Endothelial cell of umbilical vein (primary cell): Measurements from ENCODE around the gene AKR7A3. TPM values are rescaled to one million over a fixed set of nuclear protein-coding genes. Genes with fewer than 3 reads are reported as not detected.

ENCODE experiments used
- BruUV-seq: library from RNA; stranded (reverse); fragments of 400-500 nt; replicated peaks from 2 replicates; lab custom pipeline; 2021; lab: Mats Ljungman, UMichigan
- CTCF ChIA-PET: fragments of 300-600, 350-600 bp; sonication (Branson Sonifier 250); formaldehyde crosslinking; loops from one replicate; lab custom pipeline; 2021; ENCODE audit warnings: antibody characterized with exemption, inconsistent platforms; lab: Charles Lee
- POLR2A ChIA-PET: fragments of 300-600, 350-600 bp; sonication (Branson Sonifier 250); formaldehyde crosslinking; loops from one replicate; lab custom pipeline; 2021; ENCODE audit warnings: antibody characterized with exemption, inconsistent platforms; lab: Charles Lee
- DNase-seq: peaks from one replicate; pipeline ENCODE4 v3.0.0-alpha.2; 2011; ENCODE audit warnings: low read depth, low spot score
- FAIRE-seq: peaks from 2 replicates; lab custom pipeline; 2011; peaks lifted over from hg19 to GRCh38; lab: Jason Lieb, UNC
- H2AFZ ChIP-seq: 2 replicates; pipeline ENCODE4 v1.6.0; 2012; ENCODE audit warnings: low read depth, low read length, control low read depth, inconsistent platforms
- H3K27ac ChIP-seq: 2 replicates; pipeline ENCODE4 v1.5.1; 2011; ENCODE audit warnings: low read depth, mild to moderate bottlenecking, control low read depth, low read length, moderate library complexity; ENCODE audit not compliant: insufficient read depth
- H3K27me3 ChIP-seq, 2 experiments: 2 replicates each; pipeline versions ENCODE4 v1.6.0 to v1.6.1; 2011; ENCODE audit warnings: low read length in 2 of 2, mixed read lengths in 1 of 2; ENCODE audit not compliant: control insufficient read depth in 2 of 2, insufficient read depth in 2 of 2
- H3K36me3 ChIP-seq, 2 experiments: 2 replicates in 1 of 2; 3 replicates in 1 of 2; pipeline ENCODE4 v1.5.1; 2011; ENCODE audit warnings: low read length in 2 of 2, mild to moderate bottlenecking in 1 of 2, moderate library complexity in 1 of 2; ENCODE audit not compliant: control insufficient read depth in 2 of 2, insufficient read depth in 2 of 2; ENCODE audit errors: extremely low read depth in 1 of 2
- H3K4me1 ChIP-seq: 3 replicates; pipeline ENCODE4 v1.5.1; 2011; ENCODE audit warnings: mild to moderate bottlenecking, low read length; ENCODE audit not compliant: control insufficient read depth, insufficient read depth; ENCODE audit errors: extremely low read depth
- H3K4me2 ChIP-seq: 2 replicates; pipeline ENCODE4 v1.6.1; 2011; ENCODE audit warnings: low read length, control low read depth, mixed read lengths; ENCODE audit not compliant: insufficient read depth
- H3K4me3 ChIP-seq, 3 experiments: fragments of 200-600 bp in 1 of 3; sonication (generic), shearing (Covaris generic) in 1 of 3; replicated peaks in 1 of 3; 2 replicates each; pipeline ENCODE4 v1.5.1; 2011 to 2016; ENCODE audit warnings: control low read depth in 3 of 3, low read length in 3 of 3, mild to moderate bottlenecking in 2 of 3, inconsistent platforms in 1 of 3, low read depth in 1 of 3, moderate library complexity in 1 of 3; ENCODE audit not compliant: insufficient read depth in 1 of 3
- H3K79me2 ChIP-seq: 2 replicates; pipeline ENCODE4 v1.6.0; 2012; ENCODE audit warnings: low read length, inconsistent platforms; ENCODE audit not compliant: control insufficient read depth, insufficient read depth
- H3K9ac ChIP-seq: replicated peaks from 2 replicates; pipeline ENCODE3; 2011; ENCODE audit warnings: low read length, control low read depth; ENCODE audit not compliant: insufficient read depth; ENCODE audit errors: extremely low read depth
- H3K9me1 ChIP-seq: replicated peaks from 3 replicates; pipeline ENCODE4 v1.6.0; 2011; ENCODE audit warnings: mild to moderate bottlenecking, low read length; ENCODE audit not compliant: control insufficient read depth, insufficient read depth; ENCODE audit errors: extremely low read depth
- H3K9me3 ChIP-seq: replicated peaks from 2 replicates; pipeline ENCODE4 v1.5.1; 2012; ENCODE audit warnings: low read length, inconsistent platforms; ENCODE audit not compliant: control insufficient read depth, insufficient read depth
- H4K20me1 ChIP-seq: replicated peaks from 2 replicates; pipeline ENCODE3; 2011; ENCODE audit warnings: mild to moderate bottlenecking, low read length; ENCODE audit not compliant: control insufficient read depth, insufficient read depth; ENCODE audit errors: extremely low read depth
- CTCF ChIP-seq, 2 donors: IDR thresholded peaks; 1 replicate in 1 of 2; 2 replicates in 1 of 2; pipeline ENCODE4 v1.5.1; 2011; ENCODE audit warnings: low read length in 2 of 2, mild to moderate bottlenecking in 2 of 2, moderate library complexity in 2 of 2, control low read depth in 1 of 2, inconsistent platforms in 1 of 2, low read depth in 1 of 2; ENCODE audit not compliant: insufficient read depth in 1 of 2; ENCODE audit errors: extremely low read depth in 1 of 2
- EZH2 ChIP-seq: IDR thresholded peaks from 2 replicates; pipeline ENCODE4 v1.6.1; 2012; ENCODE audit warnings: borderline replicate concordance, low read depth, mild to moderate bottlenecking, moderate library complexity, low read length, inconsistent platforms; ENCODE audit not compliant: severe bottlenecking
- FOS ChIP-seq: IDR thresholded peaks from 2 replicates; pipeline ENCODE4 v1.6.1; 2011; ENCODE audit warnings: mild to moderate bottlenecking, low read length, moderate library complexity, borderline replicate concordance; ENCODE audit not compliant: insufficient read depth
- GATA2 ChIP-seq: IDR thresholded peaks from 2 replicates; pipeline ENCODE4 v1.7.0; 2011; ENCODE audit warnings: low read depth, mild to moderate bottlenecking, moderate library complexity, mixed read lengths, low read length; ENCODE audit not compliant: insufficient read length, insufficient read depth
- JUN ChIP-seq: IDR thresholded peaks from 2 replicates; pipeline ENCODE4 v1.6.1; 2011; ENCODE audit warnings: borderline replicate concordance, low read depth; ENCODE audit not compliant: insufficient read length, insufficient read depth
- MAX ChIP-seq: IDR thresholded peaks from 2 replicates; pipeline ENCODE4 v1.6.1; 2011; ENCODE audit not compliant: insufficient read depth, insufficient read length
- MYC ChIP-seq: IDR thresholded peaks from one replicate; pipeline ENCODE4 v1.6.1; 2011; ENCODE audit warnings: mild to moderate bottlenecking, low read depth, low read length
- POLR2A ChIP-seq: IDR thresholded peaks from 2 replicates; pipeline ENCODE4 v1.6.1; 2012; ENCODE audit warnings: low read depth, mild to moderate bottlenecking, control low read depth, low read length
- POLR2AphosphoS5 ChIP-seq: IDR thresholded peaks from 2 replicates; pipeline ENCODE4 v1.6.1; 2012; ENCODE audit warnings: low read depth, mild to moderate bottlenecking, control low read depth, low read length, moderate library complexity; ENCODE audit not compliant: insufficient read depth
- dilution Hi-C: fragments of 300-500 bp; cut with MboI; formaldehyde crosslinking; loops from one replicate; pipeline ENCODE4 v1.15.0; 2019; ENCODE audit warnings: low sequenced_read_pairs; ENCODE audit not compliant: extremely low pct_ligation_motif_present
- intact Hi-C: fragments of 100-400 bp; cut with micrococcal nuclease; formaldehyde crosslinking; loops from one replicate; pipeline ENCODE4 v1.10.0; 2022
- polyA plus RNA-seq, 4 experiments: library from polyadenylated mRNA; depleted of rRNA in 3 of 4; stranded (reverse) in 3 of 4; unstranded in 1 of 4; fragments of >200 nt; gene quantifications; 2 replicates each; pipeline versions ENCODE4 v1.2.1 to v1.2.3, GENCODE V29; 2011 to 2012; ENCODE audit warnings: missing spikeins in 1 of 4
- total RNA-seq: library from RNA; stranded (reverse); gene quantifications from 2 replicates; pipeline ENCODE4 v1.2.3, GENCODE V29; 2021

AKR7A3 gene
- total and polyA plus RNA-seq, 2 donors (not counting 3 experiments of a cell fraction or from before 2014, with no cell fraction given), result 0.49 to 0.50 TPM

GRCh38 chr1:19255288-19255687 lies 33.3 kb downstream of the AKR7A3 start:
- no peak for DNase-seq

More at GRCh38 chr1:19255288-19255687, 33.3 kb downstream of the AKR7A3 start:
- Histone ChIP-seq H3K9me3 (no peaks in the 10 kb centered on the region), H3K27ac (no peak overlapping the region), H3K79me2 (peaks cover 50% of the 10 kb centered on the region), H2AFZ (no peak overlapping the region), H3K4me1 (peaks cover 16% of the 10 kb centered on the region), H3K9me1 (no peaks in the 10 kb centered on the region), H3K36me3 (peaks cover 13 to 27% of the 10 kb centered on the region in 2 experiments), H3K9ac (no peak overlapping the region), H3K4me3 (no peak overlapping the region), H3K27me3 (no peaks in the 10 kb centered on the region), H4K20me1 (no peaks in the 10 kb centered on the region), H3K4me2 (no peak overlapping the region)
- intact Hi-C loops (loop anchor here (10.0 kb wide), 1 partner anchor 340 kb away; a partner anchor contains a TSS), dilution Hi-C loops (no loop called here)
- peak; percentile 8 for FAIRE-seq
- ChIA-PET POLR2A (no interaction called here), CTCF (interaction anchor here (0.7 to 1.6 kb wide), 2 partner anchors 15 to 399 kb away, joined by 3 to 8 read pairs; no protein-coding TSS in a partner anchor)
- BruUV-seq, result no TSS peak
- TF ChIP-seq POLR2A (no peak), FOS (no peak), GATA2 (no peak), POLR2AphosphoS5 (no peak), EZH2 (no peak), MAX (no peak), JUN (no peak), CTCF (IDR thresholded peaks at IDR 0.05; ENCODE audit: extremely low read depth in 1 of 2, insufficient read depth in 1 of 2, low read depth in 1 of 2, low read length in 2 of 2) (no peak), MYC (no peak)
